ENCODE data around the gene GLI2. TPM values are rescaled to one million over a fixed set of nuclear protein-coding genes. Genes with fewer than 3 reads are reported as not detected.

GLI2 gene
- total and polyA plus RNA-seq, 2 donors from 2014 or later = 0.32 to 3.7 TPM

DNA sequence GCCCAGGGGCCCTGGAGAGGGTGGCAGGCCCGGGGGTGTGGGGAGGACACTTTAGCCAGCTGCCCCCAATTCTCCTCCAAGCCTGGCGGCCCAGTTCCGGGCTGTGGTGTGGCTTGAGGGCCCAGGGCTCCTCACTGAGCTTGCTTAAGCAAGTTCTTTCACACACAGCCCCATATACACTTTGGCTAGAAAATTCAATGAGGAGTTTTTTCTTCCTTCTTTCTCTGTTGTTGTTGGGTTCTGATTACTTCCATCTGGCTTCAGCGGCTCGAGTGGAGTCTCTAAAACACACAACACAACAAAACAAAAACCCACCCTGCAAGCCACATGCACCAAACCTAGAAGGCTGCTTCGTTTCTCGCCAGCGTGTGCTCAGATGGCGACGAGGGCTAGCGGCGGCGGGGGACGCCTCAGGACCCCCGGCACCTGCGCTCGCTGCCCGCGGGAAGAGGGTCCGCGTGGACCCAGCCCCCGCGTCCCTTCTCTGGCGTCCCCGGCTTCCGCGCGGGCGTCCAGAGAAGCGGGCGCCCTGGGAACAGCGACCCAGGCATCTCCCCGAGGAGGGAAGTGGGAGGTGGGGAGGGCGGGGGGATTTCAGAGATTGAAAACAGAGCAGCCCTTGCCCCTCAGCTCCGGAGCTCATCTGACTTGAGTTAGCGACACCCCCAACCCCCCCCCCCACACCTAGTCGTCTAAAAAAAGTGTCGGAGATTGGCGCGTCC is 577 bp upstream of the GLI2 start:
- TF ChIP-seq, protein P1, sequence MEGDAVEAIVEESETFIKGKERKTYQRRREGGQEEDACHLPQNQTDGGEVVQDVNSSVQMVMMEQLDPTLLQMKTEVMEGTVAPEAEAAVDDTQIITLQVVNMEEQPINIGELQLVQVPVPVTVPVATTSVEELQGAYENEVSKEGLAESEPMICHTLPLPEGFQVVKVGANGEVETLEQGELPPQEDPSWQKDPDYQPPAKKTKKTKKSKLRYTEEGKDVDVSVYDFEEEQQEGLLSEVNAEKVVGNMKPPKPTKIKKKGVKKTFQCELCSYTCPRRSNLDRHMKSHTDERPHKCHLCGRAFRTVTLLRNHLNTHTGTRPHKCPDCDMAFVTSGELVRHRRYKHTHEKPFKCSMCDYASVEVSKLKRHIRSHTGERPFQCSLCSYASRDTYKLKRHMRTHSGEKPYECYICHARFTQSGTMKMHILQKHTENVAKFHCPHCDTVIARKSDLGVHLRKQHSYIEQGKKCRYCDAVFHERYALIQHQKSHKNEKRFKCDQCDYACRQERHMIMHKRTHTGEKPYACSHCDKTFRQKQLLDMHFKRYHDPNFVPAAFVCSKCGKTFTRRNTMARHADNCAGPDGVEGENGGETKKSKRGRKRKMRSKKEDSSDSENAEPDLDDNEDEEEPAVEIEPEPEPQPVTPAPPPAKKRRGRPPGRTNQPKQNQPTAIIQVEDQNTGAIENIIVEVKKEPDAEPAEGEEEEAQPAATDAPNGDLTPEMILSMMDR (IDR thresholded peaks at IDR 0.05; ENCODE audit: borderline replicate concordance, extremely low read depth, insufficient read depth) = no peak

GRCh38 chr2:120736202-120736623 is 545 bp downstream of the GLI2 start:
- TF ChIP-seq, protein P1 (IDR thresholded peaks at IDR 0.05; ENCODE audit: borderline replicate concordance, extremely low read depth, insufficient read depth) = no peak
- FAIRE-seq = no peak
- Histone ChIP-seq H3K9me3 (ENCODE audit: control insufficient read depth in 2 of 3, insufficient read depth in 1 of 3, low read length in 3 of 3) (no peaks in the 10 kb centered on the region), H3K4me3 (ENCODE audit: low read length in 3 of 3) (peak overlapping the region in 2 of 3 donors; percentile 52 to 57), H3K9ac (ENCODE audit: low read length in 3 of 3) (peak overlapping the region in 1 of 3 donors; percentile 26), H3K36me3 (ENCODE audit: control insufficient read depth in 2 of 3, insufficient read depth in 3 of 3, low read length in 3 of 3) (no peaks in the 10 kb centered on the region), H3K27me3 (ENCODE audit: control insufficient read depth, insufficient read depth, low read length) (peaks cover 2% of the 10 kb centered on the region), H3K4me1 (ENCODE audit: control insufficient read depth in 2 of 3, insufficient read depth in 2 of 3, low read depth in 1 of 3, low read length in 3 of 3) (peaks cover 0 to 6% (median 2%) of the 10 kb centered on the region in 3 donors), H3K27ac (ENCODE audit: low read depth in 2 of 2, low read length in 2 of 2) (peak overlapping the region; percentile 60 to 81)
- intact Hi-C loops (cut with DNase I) = no loop called here
- peak in 2 of 5 donors; percentile 51 to 56 for DNase-seq

More for the DNA sequence above, 577 bp upstream of the GLI2 start:
- Histone ChIP-seq H3K9ac (ENCODE audit: low read length in 3 of 3) (no peak overlapping the region), H3K27me3 (ENCODE audit: control insufficient read depth, insufficient read depth, low read length) (no peaks in the 10 kb centered on the region), H3K4me3 (ENCODE audit: low read length in 3 of 3) (peak overlapping the region in 1 of 3 donors; percentile 21), H3K4me1 (ENCODE audit: control insufficient read depth in 2 of 3, insufficient read depth in 2 of 3, low read depth in 1 of 3, low read length in 3 of 3) (peaks cover 0 to 6% (median 2%) of the 10 kb centered on the region in 3 donors), H3K9me3 (ENCODE audit: control insufficient read depth in 2 of 3, insufficient read depth in 1 of 3, low read length in 3 of 3) (no peaks in the 10 kb centered on the region), H3K36me3 (ENCODE audit: control insufficient read depth in 2 of 3, insufficient read depth in 3 of 3, low read length in 3 of 3) (no peaks in the 10 kb centered on the region), H3K27ac (ENCODE audit: low read depth in 2 of 2, low read length in 2 of 2) (peak overlapping the region; percentile 45 to 57)
- FAIRE-seq (no peak), DNase-seq (peak in 3 of 5 donors; percentile 31 to 90 (median 67))
- intact Hi-C loops (cut with DNase I) = no loop called here

DNA sequence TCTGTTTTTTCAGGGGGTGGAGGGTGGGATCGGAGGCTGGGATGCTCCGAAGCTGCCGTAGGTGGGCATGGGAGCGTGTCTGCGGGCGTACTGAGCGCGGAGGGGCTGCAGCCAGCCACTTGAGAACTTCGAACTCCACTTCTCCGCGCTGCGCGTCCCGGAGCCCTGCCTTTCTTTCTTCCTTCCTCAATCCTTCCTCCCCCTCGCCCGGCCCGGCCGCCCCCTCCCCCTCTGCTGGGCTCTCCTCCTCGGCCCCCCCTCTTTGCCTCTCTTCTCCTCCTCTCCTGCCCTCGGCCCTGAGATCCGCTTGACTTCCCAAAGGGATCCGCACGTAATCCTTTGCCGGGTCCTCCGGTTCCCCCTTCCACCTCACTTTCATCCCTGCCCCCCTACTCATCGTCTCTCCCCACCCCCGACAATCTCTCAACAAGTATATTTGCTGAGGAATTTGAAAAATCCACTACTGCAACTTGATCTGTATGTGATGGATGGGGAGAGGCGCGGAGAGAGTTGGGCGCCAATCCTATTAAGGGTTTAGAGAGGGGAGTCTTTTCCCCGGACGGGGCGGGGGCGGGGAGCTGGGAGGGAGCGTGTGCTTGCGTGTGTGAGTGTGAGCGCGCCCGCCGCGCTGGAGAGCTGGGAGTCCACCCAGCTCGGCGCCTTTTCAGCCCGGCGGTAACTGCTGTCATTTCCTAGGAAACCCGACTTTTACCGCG is 1.1 kb downstream of the GLI2 start:
- no peak for FAIRE-seq

More for the DNA sequence above, 1.1 kb downstream of the GLI2 start:
- intact Hi-C loops (cut with DNase I) = no loop called here
- Histone ChIP-seq H3K4me3 (ENCODE audit: low read length in 3 of 3) (peak overlapping the region in 2 of 3 donors; percentile 52 to 57), H3K9ac (ENCODE audit: low read length in 3 of 3) (peak overlapping the region in 1 of 3 donors; percentile 26), H3K4me1 (ENCODE audit: control insufficient read depth in 2 of 3, insufficient read depth in 2 of 3, low read depth in 1 of 3, low read length in 3 of 3) (peaks cover 0 to 6% (median 2%) of the 10 kb centered on the region in 3 donors), H3K9me3 (ENCODE audit: control insufficient read depth in 2 of 3, insufficient read depth in 1 of 3, low read length in 3 of 3) (no peaks in the 10 kb centered on the region), H3K27me3 (ENCODE audit: control insufficient read depth, insufficient read depth, low read length) (peaks cover 3% of the 10 kb centered on the region), H3K36me3 (ENCODE audit: control insufficient read depth in 2 of 3, insufficient read depth in 3 of 3, low read length in 3 of 3) (no peaks in the 10 kb centered on the region), H3K27ac (ENCODE audit: low read depth in 2 of 2, low read length in 2 of 2) (peak overlapping the region; percentile 60 to 81)
- peak; percentile 87 to 97 (median 91) for DNase-seq
- TF ChIP-seq, protein P1 (IDR thresholded peaks at IDR 0.05; ENCODE audit: borderline replicate concordance, extremely low read depth, insufficient read depth) = no peak

Measured in kidney (tissue), 14 donors.